Uterus (tissue), 2 donors: ENCODE data around the gene ISM2.

Experiments used
- CTCF ChIP-seq, 4 experiments: fragments of 200-600 bp in 2 of 4; fragments of 450-650 bp in 2 of 4; sonication (generic) in 2 of 4; IDR thresholded peaks; one replicate each; pipeline ENCODE4 v1.5.1; 2016 to 2019; ENCODE audit warnings: antibody characterized with exemption in 4 of 4, mild to moderate bottlenecking in 2 of 4, moderate library complexity in 1 of 4
- POLR2A ChIP-seq, 2 donors: fragments of 450-650 bp; IDR thresholded peaks; one replicate each; pipeline ENCODE4 v1.6.1; 2016; ENCODE audit warnings: antibody characterized with exemption in 2 of 2, mild to moderate bottlenecking in 1 of 2, moderate library complexity in 1 of 2

DNA sequence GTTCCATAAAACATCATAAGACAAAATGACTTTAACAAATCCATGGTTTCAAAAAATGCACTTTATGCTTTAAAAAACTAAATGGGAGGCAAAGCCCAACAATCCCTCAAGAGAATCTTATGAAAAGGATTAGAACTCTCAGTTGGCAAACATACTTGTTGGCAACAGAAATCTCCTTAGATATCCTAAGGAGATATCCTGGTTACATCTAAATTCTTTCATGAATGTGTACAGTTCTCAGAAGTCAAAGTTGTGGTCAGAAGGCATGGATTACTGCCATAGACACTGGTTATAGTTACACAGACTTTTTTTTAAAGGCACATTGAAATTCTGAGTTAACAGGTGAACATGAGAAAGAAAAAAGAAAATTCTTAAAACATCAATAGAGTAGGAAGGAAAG, 17.5 kb upstream of the ISM2 start:
- TF ChIP-seq CTCF (IDR thresholded peaks at IDR 0.05) (no peak), POLR2A (IDR thresholded peaks at IDR 0.05) (no peak)
